GM21619 (cell line): ENCODE results near the gene DDX54.

ENCODE experiments used
- ATAC-seq: cut with Tn5 transposase; IDR thresholded peaks from one replicate; pipeline ENCODE4 v1.9.1; 2021; ENCODE audit not compliant: unreplicated experiment

The DDX54 gene

GRCh38 chr12:113164014-113164413, 21.3 kb downstream of the DDX54 start:
- ATAC-seq, result no peak

GRCh38 chr12:113163030-113163360, 22.3 kb downstream of the DDX54 start:
- no peak for ATAC-seq

GRCh38 chr12:113162102-113163029, 22.9 kb downstream of the DDX54 start:
- no peak for ATAC-seq

GRCh38 chr12:113161415-113162016, 23.8 kb downstream of the DDX54 start:
- no peak for ATAC-seq

GRCh38 chr12:113159937-113160336, 25.3 kb downstream of the DDX54 start:
- no peak for ATAC-seq

GRCh38 chr12:113158439-113159203, 26.7 kb downstream of the DDX54 start:
- ATAC-seq, result no peak

GRCh38 chr12:113157218-113157859, 27.9 kb downstream of the DDX54 start:
- no peak for ATAC-seq

GRCh38 chr12:113155646-113156045, 29.6 kb downstream of the DDX54 start:
- no peak for ATAC-seq

GRCh38 chr12:113155060-113155459, 30.2 kb downstream of the DDX54 start:
- no peak for ATAC-seq

- no peak for ATAC-seq
Observed at GRCh38 chr12:113154351-113154973, 30.8 kb downstream of the DDX54 start.

GRCh38 chr12:113152835-113153814, 32.2 kb downstream of the DDX54 start:
- peak; percentile 58 for ATAC-seq

- no peak for ATAC-seq
Observed at GRCh38 chr12:113152196-113152834, 33.0 kb downstream of the DDX54 start.

- ATAC-seq, result no peak
Observed at GRCh38 chr12:113151655-113152054, 33.6 kb downstream of the DDX54 start.

GRCh38 chr12:113149361-113150150, 35.7 kb downstream of the DDX54 start, which contains the start of gene CFAP73:
CFAP73 (plus strand) TSS chr12:113149724; CDS start chr12:113149858, 134 bp downstream.
- ATAC-seq, result no peak

- ATAC-seq, result no peak
Observed at GRCh38 chr12:113146999-113147398, 38.3 kb downstream of the DDX54 start.

- ATAC-seq, result no peak
Observed at GRCh38 chr12:113145720-113146551, 39.3 kb downstream of the DDX54 start.

GRCh38 chr12:113144806-113145205, 40.5 kb downstream of the DDX54 start:
- ATAC-seq, result no peak
